GM18526 (cell line): ENCODE measurements around the gene CEMIP.

Experiments used
- POLR2A ChIP-seq: IDR thresholded peaks from 3 replicates; pipeline ENCODE4 v1.6.1; 2011; ENCODE audit not compliant: insufficient read length; ENCODE audit errors: extremely low read depth

CEMIP gene

DNA sequence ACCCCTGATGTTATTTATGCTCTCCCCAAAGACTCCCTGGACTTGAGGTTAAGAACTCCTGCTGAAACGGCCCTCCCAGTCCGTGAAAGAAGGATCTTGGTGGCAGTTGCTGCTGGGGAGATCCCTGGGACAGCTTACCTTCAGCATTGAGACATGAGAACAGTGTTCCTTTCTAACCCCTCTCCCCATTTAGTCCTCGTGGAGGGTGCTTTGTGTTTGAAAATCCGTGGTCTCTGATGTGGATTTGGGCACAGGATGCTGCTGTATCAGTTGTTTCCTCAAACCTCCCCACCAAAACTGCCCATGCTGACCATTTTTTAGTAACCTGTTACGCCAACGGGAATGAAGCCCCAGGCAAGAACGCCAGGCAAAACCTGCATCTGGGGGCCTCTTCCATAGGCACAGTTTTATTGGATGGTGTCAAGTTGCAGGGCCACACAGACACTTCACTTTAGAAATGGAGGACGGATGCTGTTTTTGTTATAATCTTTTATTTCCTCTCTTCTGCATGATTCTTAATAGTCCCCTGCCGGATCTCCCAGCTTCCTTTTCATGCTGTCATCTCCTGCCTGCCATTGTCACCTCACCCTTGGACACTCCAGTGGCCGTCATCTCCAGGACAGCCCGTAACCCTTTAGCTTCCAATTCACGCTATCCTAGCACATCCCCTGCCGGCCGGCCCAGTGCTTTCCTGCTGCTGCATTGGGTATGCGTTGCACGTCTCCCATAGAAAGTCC, 31.7 kb upstream of the CEMIP start:
- no peak for TF ChIP-seq POLR2A

GRCh38 chr15:80749589-80749988, 29.6 kb upstream of the CEMIP start:
- no peak for TF ChIP-seq POLR2A

DNA sequence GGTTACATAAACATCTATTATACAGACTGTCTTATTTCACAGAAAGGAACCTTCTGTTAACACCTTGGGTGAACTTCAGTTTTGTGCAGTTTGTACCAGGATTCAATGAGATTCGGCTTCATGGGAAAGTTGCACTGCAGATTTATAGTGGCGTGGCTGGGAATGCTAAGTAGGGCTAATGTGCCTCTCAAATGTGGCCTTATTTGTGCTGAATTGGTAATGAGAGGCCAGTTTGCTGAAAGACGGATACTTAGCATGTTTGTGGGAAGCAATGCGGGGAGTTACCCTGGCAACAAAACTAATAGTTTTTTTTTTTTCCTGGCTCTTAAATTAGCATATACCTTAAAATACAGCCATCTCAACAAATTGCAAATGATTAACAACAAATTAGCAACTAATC, 28.6 kb upstream of the CEMIP start:
- TF ChIP-seq POLR2A = no peak

DNA sequence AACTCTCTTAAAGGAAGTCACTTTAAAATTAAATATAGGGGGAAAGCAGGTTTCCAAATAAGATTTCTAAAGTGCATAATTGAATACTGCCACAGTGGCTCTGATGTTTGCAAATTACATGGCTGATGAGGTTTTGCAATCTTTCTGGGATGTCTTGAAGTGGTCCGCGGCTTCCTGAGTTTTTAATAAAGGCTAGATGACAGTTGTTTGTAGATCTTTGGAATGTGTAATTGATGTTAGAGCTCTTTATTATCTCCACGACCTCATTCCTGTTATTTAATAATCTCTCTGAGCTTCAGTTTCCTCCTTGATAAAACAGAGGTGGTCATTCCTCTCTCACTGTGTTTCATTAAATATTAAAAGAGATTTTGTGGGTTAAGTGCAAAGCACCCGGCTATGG, 27.0 kb upstream of the CEMIP start:
- TF ChIP-seq POLR2A = no peak

- no peak for TF ChIP-seq POLR2A
These were observed 26.0 kb upstream of the CEMIP start for GRCh38 chr15:80753161-80753560.

DNA sequence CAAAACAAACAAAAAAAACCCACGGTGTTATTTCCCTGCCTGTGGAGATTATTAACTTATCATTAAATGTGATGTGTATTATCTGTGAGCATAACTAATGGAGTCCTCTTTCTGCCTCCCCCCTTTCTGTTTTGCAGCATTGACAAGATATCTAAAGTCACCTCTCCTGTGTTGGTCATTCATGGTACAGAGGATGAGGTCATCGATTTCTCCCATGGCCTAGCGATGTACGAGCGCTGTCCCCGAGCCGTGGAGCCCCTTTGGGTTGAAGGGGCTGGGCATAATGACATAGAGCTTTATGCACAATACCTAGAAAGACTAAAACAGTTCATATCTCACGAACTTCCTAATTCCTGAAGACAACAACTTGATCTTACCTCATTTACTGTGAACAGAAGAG, 25.2 kb upstream of the CEMIP start:
- no peak for TF ChIP-seq POLR2A

DNA sequence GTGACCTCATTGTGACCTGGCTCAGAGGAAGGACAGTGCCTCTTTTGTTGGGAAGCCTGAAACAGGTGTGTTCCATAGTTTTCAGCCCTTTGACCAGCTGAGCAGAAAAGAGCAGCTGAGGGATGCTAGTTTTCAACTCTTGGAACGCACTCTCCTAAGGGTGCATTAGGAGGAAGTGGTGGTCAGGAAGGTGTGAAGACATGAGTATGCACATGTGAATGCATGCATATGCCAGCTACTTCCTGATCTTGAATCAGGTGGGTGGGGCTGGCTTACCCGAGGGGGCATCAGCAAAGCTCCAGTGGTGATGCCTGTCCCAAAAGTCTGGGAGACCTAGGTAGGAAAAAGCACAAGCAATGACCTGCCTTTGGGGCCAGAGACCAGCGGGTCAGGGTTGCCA, 23.3 kb upstream of the CEMIP start:
- no peak for TF ChIP-seq POLR2A

DNA sequence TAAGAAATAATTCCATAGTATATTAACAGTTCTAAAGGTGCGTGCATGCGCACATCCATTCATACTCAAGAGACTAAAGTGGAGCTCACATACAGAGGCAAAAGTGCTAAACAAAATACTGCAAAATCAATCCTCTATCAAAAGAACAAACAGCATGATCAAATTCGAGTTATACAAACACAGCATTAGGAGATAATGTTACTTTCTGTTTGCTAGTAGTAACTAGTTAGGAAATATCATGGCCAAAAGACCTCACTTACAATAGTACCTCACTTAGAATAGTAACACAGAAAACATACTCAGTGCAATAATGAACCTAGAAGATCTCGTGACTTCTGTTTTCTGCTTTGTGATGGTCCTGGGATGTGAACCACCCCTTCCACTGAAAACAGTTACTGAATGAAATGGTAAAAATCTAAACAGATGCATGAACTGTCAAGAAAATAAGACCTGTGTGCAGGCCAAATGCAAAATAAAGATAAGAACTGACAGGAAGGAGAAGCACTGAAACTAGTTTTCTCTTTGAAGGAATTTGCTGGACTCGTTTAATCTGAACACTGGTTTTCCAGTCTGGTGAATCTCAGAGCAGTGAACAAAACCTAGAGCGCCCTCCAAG, 20.9 kb upstream of the CEMIP start:
- TF ChIP-seq POLR2A = no peak

DNA sequence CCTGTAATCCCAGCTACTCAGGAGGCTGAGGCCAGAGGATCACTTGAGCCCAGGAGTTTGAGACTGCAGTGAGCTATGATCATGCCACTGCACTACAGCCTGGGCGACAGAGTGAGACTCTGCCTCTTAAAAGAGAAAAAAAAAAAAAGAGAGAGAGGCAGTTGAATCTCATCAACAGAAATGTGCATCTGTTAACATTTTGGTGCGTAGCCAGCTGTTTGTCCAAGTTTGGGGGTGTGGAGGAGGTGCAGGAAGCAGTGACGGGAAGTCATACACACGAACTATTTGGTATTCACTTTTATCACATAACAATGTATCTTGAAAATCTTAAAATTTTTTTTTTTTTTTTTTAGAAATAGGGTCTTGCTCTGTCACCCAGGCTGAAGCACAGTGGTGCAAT, 18.2 kb upstream of the CEMIP start:
- TF ChIP-seq POLR2A = no peak

GRCh38 chr15:80761754-80762153, 17.4 kb upstream of the CEMIP start:
- TF ChIP-seq POLR2A = no peak

DNA sequence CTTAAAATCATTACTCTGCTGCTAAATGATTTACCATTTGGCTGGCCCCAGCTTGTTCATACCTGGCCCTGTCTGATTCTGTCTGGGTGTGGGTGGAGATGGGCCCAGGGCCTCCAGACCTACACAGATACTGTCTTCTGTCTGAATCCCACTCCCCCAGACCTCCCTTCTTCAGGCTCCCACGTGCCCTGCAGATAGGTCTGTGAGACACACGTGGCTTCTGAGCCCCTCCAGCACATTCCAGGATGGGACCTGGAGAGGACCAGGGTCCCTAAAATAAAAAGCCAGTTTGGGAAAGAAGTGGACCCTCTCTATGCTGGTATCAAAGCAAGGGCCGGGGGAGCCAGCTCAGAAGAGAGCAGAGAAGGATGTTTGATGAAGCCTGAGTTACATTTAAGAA, 14.6 kb upstream of the CEMIP start:
- no peak for TF ChIP-seq POLR2A

DNA sequence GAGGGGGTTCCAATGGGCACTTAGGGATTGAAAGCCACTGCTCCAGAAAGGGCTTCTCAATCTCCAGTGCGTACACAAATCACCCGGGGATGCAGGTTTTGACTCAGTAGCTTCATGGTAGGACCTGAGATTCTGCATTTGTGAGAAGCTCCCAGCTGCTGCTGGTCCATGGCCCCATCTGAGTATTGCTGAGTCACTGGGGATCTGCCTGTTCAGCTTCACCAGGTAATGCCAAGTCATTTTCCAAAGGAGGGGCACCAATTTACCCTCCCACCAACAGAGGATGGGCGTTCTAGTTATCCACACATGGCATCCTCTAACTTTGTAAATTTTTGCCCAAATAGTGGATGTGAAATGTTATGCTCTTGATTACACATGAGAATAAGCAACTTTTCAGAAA, 12.9 kb upstream of the CEMIP start:
- no peak for TF ChIP-seq POLR2A

DNA sequence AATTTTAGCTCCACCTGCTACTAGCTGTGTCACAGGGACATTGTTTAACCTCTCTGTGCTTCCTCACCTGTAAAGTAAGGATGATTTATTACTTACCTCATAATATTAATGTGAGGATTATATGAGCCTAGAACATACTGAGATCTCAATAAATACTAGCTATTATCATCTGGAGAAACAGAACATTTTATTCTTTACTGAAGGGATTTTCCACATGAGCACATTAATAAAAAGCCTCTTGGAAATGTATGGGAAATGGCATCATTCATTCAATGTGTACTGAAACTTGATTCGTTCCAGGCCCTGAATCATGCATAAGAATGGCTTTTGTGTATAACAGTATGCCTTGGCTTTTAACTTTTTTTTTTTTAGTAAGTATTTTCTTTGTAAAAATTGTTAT, 11.0 kb upstream of the CEMIP start:
- no peak for TF ChIP-seq POLR2A

DNA sequence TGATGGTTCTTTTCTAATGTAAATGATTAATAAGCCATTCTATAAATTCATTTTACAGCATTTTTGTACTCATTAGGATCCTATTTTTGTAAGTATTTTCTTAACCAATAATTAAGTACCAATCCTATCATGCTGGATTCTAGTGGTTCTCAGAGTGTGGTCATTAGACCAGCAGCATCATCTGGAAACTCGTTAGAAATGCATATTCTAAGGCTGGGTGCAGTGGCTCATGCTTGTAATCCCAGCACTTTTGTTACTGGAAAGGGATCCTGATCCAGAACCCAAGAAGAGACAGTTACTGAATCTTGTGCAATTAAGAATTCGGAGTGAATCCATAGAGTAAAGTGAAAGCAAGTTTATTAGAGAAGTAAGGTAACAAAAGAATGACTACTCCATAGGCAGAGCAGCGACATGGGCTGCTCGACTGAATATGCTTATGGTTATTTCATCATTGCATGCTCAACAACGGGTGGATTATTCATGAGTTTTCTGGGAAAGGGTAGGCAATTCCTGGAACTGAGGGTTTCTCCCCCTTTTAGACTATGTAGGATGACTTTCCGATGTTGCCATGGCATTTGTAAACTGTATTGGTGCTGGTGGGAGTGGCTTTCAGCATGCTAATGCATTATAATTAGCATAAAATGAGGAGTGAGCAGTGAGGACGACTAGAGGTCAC, 9.9 kb upstream of the CEMIP start:
- no peak for TF ChIP-seq POLR2A

DNA sequence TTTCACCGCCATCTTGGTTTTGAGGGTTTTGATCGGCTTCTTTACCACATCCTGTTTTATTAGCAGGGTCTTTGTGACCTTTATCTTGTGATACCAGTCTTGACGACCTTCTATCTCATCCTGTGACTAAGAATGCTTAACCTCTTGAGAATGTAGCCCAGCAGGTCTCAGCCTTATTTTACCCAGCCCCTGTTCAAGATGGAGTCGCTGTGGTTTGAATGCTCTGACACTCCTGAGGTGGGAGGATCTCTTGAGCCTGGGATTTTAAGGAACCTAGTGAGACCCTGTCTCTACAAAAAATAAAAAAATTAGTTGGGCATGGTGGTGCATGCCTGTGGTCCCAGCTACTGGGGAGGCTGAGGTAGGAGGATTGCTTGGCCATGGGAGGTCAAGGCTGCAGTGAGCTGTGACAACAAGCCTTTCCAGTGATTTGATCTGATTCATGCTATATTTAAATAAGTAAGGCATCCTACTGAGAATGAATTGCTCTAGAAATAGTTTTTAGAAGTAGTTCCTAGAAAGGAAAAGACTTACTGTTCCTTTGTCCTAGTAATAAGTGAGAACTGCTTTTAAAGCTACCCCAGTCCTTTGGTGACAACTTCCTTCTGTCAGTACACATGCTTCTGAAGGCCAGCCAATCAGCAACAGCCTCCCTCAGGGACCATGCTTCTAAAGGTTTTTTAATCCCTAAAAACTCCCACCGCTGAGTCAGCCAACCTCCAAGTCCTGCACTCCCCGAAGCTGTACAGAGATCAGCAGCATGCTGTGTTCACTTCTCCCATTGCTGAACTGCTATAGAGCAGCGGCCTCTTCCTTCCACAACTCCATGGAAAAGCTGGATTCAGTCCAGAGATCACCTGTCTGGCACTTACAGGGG, 9.1 kb upstream of the CEMIP start:
- TF ChIP-seq POLR2A = no peak

DNA sequence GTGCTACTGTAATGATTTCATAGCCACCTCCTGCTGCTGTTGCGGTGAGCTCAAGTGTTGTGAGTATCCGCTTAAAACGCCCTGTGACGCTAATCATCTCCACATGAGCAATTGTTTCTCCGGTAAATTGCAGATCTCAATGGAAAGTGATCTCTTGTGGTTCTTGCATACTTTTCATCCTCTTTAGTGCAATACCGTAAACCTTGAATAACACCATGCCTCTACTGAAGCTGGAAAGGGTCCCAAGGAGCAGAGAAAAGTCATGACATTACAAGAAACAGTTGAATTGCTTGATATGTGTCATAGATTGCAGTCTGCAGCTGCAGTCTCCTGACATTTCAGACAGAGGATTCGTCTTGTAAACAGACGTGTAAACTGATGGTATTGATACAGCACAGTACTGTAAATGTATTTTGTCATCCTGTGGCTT, 6.0 kb upstream of the CEMIP start:
- no peak for TF ChIP-seq POLR2A

- no peak for TF ChIP-seq POLR2A
These were observed 5.3 kb upstream of the CEMIP start for GRCh38 chr15:80773792-80774352.
